Measurements from ENCODE around the gene KIAA1958. TPM values are rescaled to one million over a fixed set of nuclear protein-coding genes. Genes with fewer than 3 reads are reported as not detected.

KIAA1958 gene
- total and polyA plus RNA-seq, 2 of the 8 experiments (the other 6 are each of a cell fraction or from before 2014, with no cell fraction given) = 11.4 to 43.8 TPM

GRCh38 chr9:112443200-112443599 lies 43.4 kb upstream of the KIAA1958 start:
- ChIA-PET CTCF (ENCODE audit: partially characterized antibody) (interaction anchor here (0.5 to 1.8 kb wide), 10 partner anchors 9 to 468 kb away, joined by 3 to 9 read pairs (median 4); no protein-coding TSS in a partner anchor), POLR2A (ENCODE audit: partially characterized antibody) (interaction anchor here (0.9 kb wide), 1 partner anchor 275 kb away, joined by 3 read pairs; the partner anchor contains the start of gene INIP)
- Histone ChIP-seq H4K8ac (ENCODE audit: extremely low read depth, insufficient read depth, low read length) (no peak overlapping the region), H2BK5ac (ENCODE audit: low read depth, low read length) (no peak overlapping the region), H3K4me3 (ENCODE audit: extremely low read depth in 1 of 4, insufficient read depth in 2 of 4, low read depth in 3 of 4, low read length in 4 of 4) (no peak overlapping the region), H2BK120ac (replicated peaks; ENCODE audit: low read depth, low read length) (no peak overlapping the region), H3K9ac (replicated peaks in 1 of 4; ENCODE audit: extremely low read depth in 1 of 4, low read depth in 3 of 4, low read length in 3 of 4) (no peak overlapping the region), H3K27ac (ENCODE audit: low read depth, low read length) (no peak overlapping the region), H4K20me1 (replicated peaks in 1 of 2; ENCODE audit: control insufficient read depth in 1 of 2, insufficient read depth in 2 of 2, low read length in 2 of 2) (no peaks in the 10 kb centered on the region), H3K27me3 (replicated peaks in 1 of 4; ENCODE audit: control insufficient read depth in 3 of 4, extremely low read depth in 1 of 4, insufficient read depth in 3 of 4, low read length in 3 of 4) (no peaks in the 10 kb centered on the region), H3K79me1 (ENCODE audit: low read depth, low read length) (no peaks in the 10 kb centered on the region), H3K9me3 (ENCODE audit: insufficient read depth in 2 of 2, low read depth in 1 of 2, low read length in 1 of 2) (no peaks in the 10 kb centered on the region), H4K91ac (replicated peaks; ENCODE audit: insufficient read length, low read length) (no peak overlapping the region), H4K5ac (ENCODE audit: insufficient read length, low read depth, low read length) (no peak overlapping the region), H3K18ac (ENCODE audit: extremely low read depth, low read length) (no peak overlapping the region), H3K79me2 (ENCODE audit: control insufficient read depth in 1 of 2, insufficient read depth in 2 of 2, low read length in 2 of 2) (no peaks in the 10 kb centered on the region), H2AK5ac (ENCODE audit: low read depth, low read length) (no peak overlapping the region), H3K56ac (replicated peaks; ENCODE audit: insufficient read length, low read depth, low read length) (no peak overlapping the region), H2BK12ac (ENCODE audit: low read depth, low read length) (no peak overlapping the region), H2BK15ac (ENCODE audit: low read length) (no peak overlapping the region), H2AFZ (ENCODE audit: low read length) (no peak overlapping the region), H3K4me1 (replicated peaks in 1 of 4; ENCODE audit: control insufficient read depth in 3 of 4, insufficient read depth in 4 of 4, low read length in 3 of 4) (no peaks in the 10 kb centered on the region), H3K23me2 (ENCODE audit: low read depth, low read length) (no peaks in the 10 kb centered on the region), H3K4me2 (ENCODE audit: insufficient read depth in 1 of 2, low read depth in 2 of 2, low read length in 2 of 2) (no peak overlapping the region), H3K14ac (ENCODE audit: insufficient read length) (no peak overlapping the region), H2BK20ac (ENCODE audit: low read length) (no peak overlapping the region), H3K4ac (replicated peaks; ENCODE audit: insufficient read length, low read depth, low read length) (no peak overlapping the region), H3K23ac (ENCODE audit: insufficient read length) (no peak overlapping the region), H3K36me3 (ENCODE audit: control insufficient read depth in 2 of 4, insufficient read depth in 4 of 4, low read length in 3 of 4) (no peaks in the 10 kb centered on the region)
- TF ChIP-seq MAX (IDR thresholded peaks at IDR 0.05) (no peak), RFX5 (IDR thresholded peaks at IDR 0.05; ENCODE audit: borderline replicate concordance, low read depth, low read length) (no peak), CTCF (IDR thresholded peaks at IDR 0.05; ENCODE audit: control extremely low read depth in 1 of 3, insufficient read depth in 1 of 3, low read depth in 1 of 3, low read length in 3 of 3) (peak in 2 of 3 experiments; percentile 15 to 32; a peak in 2 of 4 replicates), RAD21 (IDR thresholded peaks at IDR 0.05 in 1 of 2, conservative IDR thresholded peaks at IDR 0.05 in 1 of 2; ENCODE audit: low read depth in 2 of 2, low read length in 2 of 2) (peak in 1 of 2 experiments; percentile 29; a peak in 2 of 4 replicates), BRCA1 (IDR thresholded peaks at IDR 0.05; ENCODE audit: low read depth, low read length) (no peak)
- DNase-seq (ENCODE audit: low read depth in 1 of 2, low spot score in 2 of 2) = no peak
- FAIRE-seq = no peak

Data from H1 (cell line).